ENCODE results near the gene YDJC.

Gene YDJC

GRCh38 chr22:21661991-21662390, 32.2 kb upstream of the YDJC start:
- Mint-ChIP-seq H3K4me3 (no peak overlapping the region), H3K27me3 (no peaks in the 10 kb centered on the region)
- ATAC-seq (replicated peaks; ENCODE audit: extremely low read depth, poor library complexity, severe bottlenecking) = no peak

GRCh38 chr22:21660904-21661303, 31.1 kb upstream of the YDJC start:
- no peak overlapping the region for H3K27ac Mint-ChIP-seq (ENCODE audit: low read depth)
- peaks cover 19% of the 10 kb centered on the region for H3K4me1 Mint-ChIP-seq
- H3K9me3 Mint-ChIP-seq = no peaks in the 10 kb centered on the region
- no peaks in the 10 kb centered on the region for H3K27me3 Mint-ChIP-seq
- ATAC-seq (replicated peaks; ENCODE audit: extremely low read depth, poor library complexity, severe bottlenecking) (no peak), DNase-seq (ENCODE audit: low spot score in 2 of 2) (no peak)
- peaks cover 6% of the 10 kb centered on the region for H3K36me3 Mint-ChIP-seq (ENCODE audit: insufficient read depth)
- no peak overlapping the region for H3K4me3 Mint-ChIP-seq

More at GRCh38 chr22:21661991-21662390, 32.2 kb upstream of the YDJC start:
- Mint-ChIP-seq H3K27ac (ENCODE audit: low read depth) (no peak overlapping the region), H3K36me3 (ENCODE audit: insufficient read depth) (peaks cover 4% of the 10 kb centered on the region), H3K9me3 (no peaks in the 10 kb centered on the region), H3K4me1 (peaks cover 18% of the 10 kb centered on the region)
- DNase-seq (ENCODE audit: low spot score in 2 of 2) = no peak

- no peak for DNase-seq (ENCODE audit: low spot score in 2 of 2)
- no peak overlapping the region for H3K27ac Mint-ChIP-seq (ENCODE audit: low read depth)
- ATAC-seq (replicated peaks; ENCODE audit: extremely low read depth, poor library complexity, severe bottlenecking) = no peak
- no peak overlapping the region for H3K4me3 Mint-ChIP-seq
- peaks cover 3% of the 10 kb centered on the region for H3K36me3 Mint-ChIP-seq (ENCODE audit: insufficient read depth)
- no peaks in the 10 kb centered on the region for H3K9me3 Mint-ChIP-seq
- H3K27me3 Mint-ChIP-seq = no peaks in the 10 kb centered on the region
- H3K4me1 Mint-ChIP-seq = peaks cover 15% of the 10 kb centered on the region
Measured at GRCh38 chr22:21659864-21660525, 30.2 kb upstream of the YDJC start.

GRCh38 chr22:21657360-21658032, 27.7 kb upstream of the YDJC start:
- Mint-ChIP-seq H3K4me1 (peaks cover 13% of the 10 kb centered on the region), H3K4me3 (peak overlapping the region; percentile 82), H3K27me3 (no peaks in the 10 kb centered on the region), H3K36me3 (ENCODE audit: insufficient read depth) (peaks cover 3% of the 10 kb centered on the region), H3K9me3 (no peaks in the 10 kb centered on the region), H3K27ac (ENCODE audit: low read depth) (peak overlapping the region; percentile 19)
- peak; percentile 35 to 46 for DNase-seq (ENCODE audit: low spot score in 2 of 2)
- ATAC-seq (replicated peaks; ENCODE audit: extremely low read depth, poor library complexity, severe bottlenecking) = peak; percentile 93

- ATAC-seq (replicated peaks; ENCODE audit: extremely low read depth, poor library complexity, severe bottlenecking) (no peak), DNase-seq (ENCODE audit: low spot score in 2 of 2) (no peak)
- peaks cover 15% of the 10 kb centered on the region for H3K4me1 Mint-ChIP-seq
- H3K9me3 Mint-ChIP-seq = no peaks in the 10 kb centered on the region
- H3K27ac Mint-ChIP-seq (ENCODE audit: low read depth) = peak overlapping the region; percentile 47
- no peaks in the 10 kb centered on the region for H3K27me3 Mint-ChIP-seq
- peaks cover 3% of the 10 kb centered on the region for H3K36me3 Mint-ChIP-seq (ENCODE audit: insufficient read depth)
- H3K4me3 Mint-ChIP-seq = peak overlapping the region; percentile 82
Measured at GRCh38 chr22:21657020-21657359, 27.2 kb upstream of the YDJC start.

GRCh38 chr22:21652547-21653545, 23.0 kb upstream of the YDJC start:
- peaks cover 24% of the 10 kb centered on the region for H3K4me1 Mint-ChIP-seq
- DNase-seq (ENCODE audit: low spot score in 2 of 2) (no peak), ATAC-seq (replicated peaks; ENCODE audit: extremely low read depth, poor library complexity, severe bottlenecking) (no peak)
- no peaks in the 10 kb centered on the region for H3K9me3 Mint-ChIP-seq
- no peaks in the 10 kb centered on the region for H3K27me3 Mint-ChIP-seq
- H3K36me3 Mint-ChIP-seq (ENCODE audit: insufficient read depth) = peaks cover 8% of the 10 kb centered on the region
- peak overlapping the region; percentile 82 for H3K4me3 Mint-ChIP-seq
- H3K27ac Mint-ChIP-seq (ENCODE audit: low read depth) = no peak overlapping the region

GRCh38 chr22:21652010-21652546, 22.3 kb upstream of the YDJC start:
- peak overlapping the region; percentile 82 for H3K4me3 Mint-ChIP-seq
- DNase-seq (ENCODE audit: low spot score in 2 of 2) (peak; percentile 45 to 63), ATAC-seq (replicated peaks; ENCODE audit: extremely low read depth, poor library complexity, severe bottlenecking) (peak; percentile 89)
- H3K27ac Mint-ChIP-seq (ENCODE audit: low read depth) = peak overlapping the region; percentile 73
- H3K36me3 Mint-ChIP-seq (ENCODE audit: insufficient read depth) = peaks cover 8% of the 10 kb centered on the region
- H3K9me3 Mint-ChIP-seq = no peaks in the 10 kb centered on the region
- H3K4me1 Mint-ChIP-seq = peaks cover 23% of the 10 kb centered on the region
- no peaks in the 10 kb centered on the region for H3K27me3 Mint-ChIP-seq

- ATAC-seq (replicated peaks; ENCODE audit: extremely low read depth, poor library complexity, severe bottlenecking) (peak; percentile 17), DNase-seq (ENCODE audit: low spot score in 2 of 2) (no peak)
- Mint-ChIP-seq H3K36me3 (ENCODE audit: insufficient read depth) (peaks cover 8% of the 10 kb centered on the region), H3K27me3 (no peaks in the 10 kb centered on the region), H3K4me3 (peak overlapping the region; percentile 82), H3K4me1 (peaks cover 23% of the 10 kb centered on the region), H3K27ac (ENCODE audit: low read depth) (peak overlapping the region; percentile 73), H3K9me3 (no peaks in the 10 kb centered on the region)
Measured at GRCh38 chr22:21651521-21652009, 21.7 kb upstream of the YDJC start.

GRCh38 chr22:21650823-21651520, 21.1 kb upstream of the YDJC start:
- no peak for DNase-seq (ENCODE audit: low spot score in 2 of 2)
- Mint-ChIP-seq H3K36me3 (ENCODE audit: insufficient read depth) (peaks cover 9% of the 10 kb centered on the region), H3K27ac (ENCODE audit: low read depth) (peak overlapping the region; percentile 73), H3K9me3 (no peaks in the 10 kb centered on the region), H3K4me1 (peaks cover 21% of the 10 kb centered on the region), H3K27me3 (no peaks in the 10 kb centered on the region), H3K4me3 (peak overlapping the region; percentile 82)
- no peak for ATAC-seq (replicated peaks; ENCODE audit: extremely low read depth, poor library complexity, severe bottlenecking)

GRCh38 chr22:21650280-21650679, 20.5 kb upstream of the YDJC start:
- no peak overlapping the region for H3K4me3 Mint-ChIP-seq
- DNase-seq (ENCODE audit: low spot score in 2 of 2) (no peak), ATAC-seq (replicated peaks; ENCODE audit: extremely low read depth, poor library complexity, severe bottlenecking) (no peak)
- H3K27ac Mint-ChIP-seq (ENCODE audit: low read depth) = no peak overlapping the region
- H3K4me1 Mint-ChIP-seq = peaks cover 20% of the 10 kb centered on the region
- no peaks in the 10 kb centered on the region for H3K27me3 Mint-ChIP-seq
- H3K9me3 Mint-ChIP-seq = no peaks in the 10 kb centered on the region
- H3K36me3 Mint-ChIP-seq (ENCODE audit: insufficient read depth) = peaks cover 12% of the 10 kb centered on the region

- peaks cover 24% of the 10 kb centered on the region for H3K36me3 Mint-ChIP-seq (ENCODE audit: insufficient read depth)
- no peak for ATAC-seq (replicated peaks; ENCODE audit: extremely low read depth, poor library complexity, severe bottlenecking)
- H3K27ac Mint-ChIP-seq (ENCODE audit: low read depth) = no peak overlapping the region
- peaks cover 36% of the 10 kb centered on the region for H3K4me1 Mint-ChIP-seq
- H3K27me3 Mint-ChIP-seq = no peaks in the 10 kb centered on the region
- H3K4me3 Mint-ChIP-seq = no peak overlapping the region
- peak; percentile 75 to 76 for DNase-seq (ENCODE audit: low spot score in 2 of 2)
- H3K9me3 Mint-ChIP-seq = no peaks in the 10 kb centered on the region
Measured at GRCh38 chr22:21646608-21647590, 17.1 kb upstream of the YDJC start.
